VCaP (cell line): Measurements from ENCODE around the gene HCST.

Experiments used
- H3K27ac ChIP-seq: fragments of 450-650 bp; 2 replicates; pipeline ENCODE4 v1.5.1; 2017
- CTCF ChIP-seq: fragments of 450-650 bp; conservative IDR thresholded peaks from 2 replicates; pipeline ENCODE4 v1.5.1; 2017; ENCODE audit warnings: mild to moderate bottlenecking, moderate library complexity

The HCST gene

GRCh38 chr19:35913589-35913988 lies 11.3 kb downstream of the HCST start:
- H3K27ac ChIP-seq = no peak overlapping the region
- TF ChIP-seq CTCF = no peak

- no peak for TF ChIP-seq CTCF
- no peak overlapping the region for H3K27ac ChIP-seq
Observed at GRCh38 chr19:35915443-35915842, 13.1 kb downstream of the HCST start.

- no peak overlapping the region for H3K27ac ChIP-seq
- no peak for TF ChIP-seq CTCF
Observed at GRCh38 chr19:35919306-35919705, 17.0 kb downstream of the HCST start.

GRCh38 chr19:35921012-35921411 lies 18.7 kb downstream of the HCST start:
- TF ChIP-seq CTCF = no peak
- H3K27ac ChIP-seq = no peak overlapping the region

GRCh38 chr19:35925501-35925900 lies 23.2 kb downstream of the HCST start:
- no peak overlapping the region for H3K27ac ChIP-seq
- TF ChIP-seq CTCF = no peak

- no peak for TF ChIP-seq CTCF
- H3K27ac ChIP-seq = no peak overlapping the region
Observed at GRCh38 chr19:35928507-35928906, 26.2 kb downstream of the HCST start.

- no peak for TF ChIP-seq CTCF
- no peak overlapping the region for H3K27ac ChIP-seq
Observed at GRCh38 chr19:35929876-35930275, 27.5 kb downstream of the HCST start.
